GM18502 (cell line): ENCODE measurements around the gene SSX7.
"Not testable (repeated sequence)": the region's sequence is repeated elsewhere in the genome, so short reads cannot be mapped to it uniquely, and the experiment has no call there.

Source experiments
- ATAC-seq: cut with Tn5 transposase; IDR thresholded peaks from one replicate; pipeline ENCODE4 v1.9.1; 2021; ENCODE audit warnings: mild to moderate bottlenecking; ENCODE audit not compliant: unreplicated experiment, poor library complexity

The SSX7 gene, protein sequence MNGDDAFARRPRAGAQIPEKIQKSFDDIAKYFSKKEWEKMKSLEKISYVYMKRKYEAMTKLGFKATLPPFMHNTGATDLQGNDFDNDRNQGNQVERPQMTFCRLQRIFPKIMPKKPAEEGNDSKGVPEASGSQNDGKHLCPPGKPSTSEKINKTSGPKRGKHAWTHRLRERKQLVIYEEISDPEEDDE

DNA sequence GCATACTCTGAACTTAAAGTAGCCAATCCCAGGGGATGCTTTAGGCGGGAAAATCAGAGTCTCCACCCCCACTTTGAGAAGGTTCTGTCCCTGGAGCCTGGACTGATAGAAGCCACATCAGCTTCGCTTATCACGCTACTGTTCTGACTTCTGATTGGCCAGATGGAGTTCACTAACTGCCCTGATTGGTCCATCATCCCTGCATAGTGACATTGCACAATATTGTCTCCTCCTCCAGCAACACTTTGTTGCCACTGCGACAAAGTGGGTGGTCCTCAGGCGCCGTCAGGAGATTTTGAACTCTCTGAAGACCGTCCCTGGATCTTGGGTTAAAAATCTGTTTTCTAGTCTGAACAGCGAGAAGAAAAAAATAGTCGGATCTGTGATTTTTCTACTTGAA is at the start of gene SSX7:
Gene SSX7, minus strand, starts transcription at position 101 of the 400 bp plus-strand sequence. CDS start 1,428 bp downstream, outside the sequence.
- not testable (repeated sequence) for ATAC-seq

DNA sequence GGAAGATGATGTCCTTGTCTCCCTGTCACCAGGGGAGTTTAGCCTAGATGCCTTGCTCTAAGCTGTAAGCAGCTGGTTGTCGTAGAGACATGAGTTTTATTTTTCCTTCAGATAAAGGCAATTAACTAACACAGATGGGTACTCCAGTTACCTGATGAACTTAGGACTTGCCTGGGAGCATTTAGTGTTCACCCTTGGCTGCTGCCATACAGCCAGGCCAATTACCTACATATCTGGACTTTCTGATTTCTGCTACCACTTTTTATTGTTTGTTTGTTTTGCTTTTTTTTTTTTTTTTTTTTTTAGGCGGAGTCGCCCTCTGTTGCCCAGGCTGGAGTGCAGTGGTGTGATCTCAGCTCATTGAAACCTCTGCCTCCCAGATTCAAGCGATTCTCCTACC is 37.3 kb upstream of the SSX7 start:
- not testable (repeated sequence) for ATAC-seq

DNA sequence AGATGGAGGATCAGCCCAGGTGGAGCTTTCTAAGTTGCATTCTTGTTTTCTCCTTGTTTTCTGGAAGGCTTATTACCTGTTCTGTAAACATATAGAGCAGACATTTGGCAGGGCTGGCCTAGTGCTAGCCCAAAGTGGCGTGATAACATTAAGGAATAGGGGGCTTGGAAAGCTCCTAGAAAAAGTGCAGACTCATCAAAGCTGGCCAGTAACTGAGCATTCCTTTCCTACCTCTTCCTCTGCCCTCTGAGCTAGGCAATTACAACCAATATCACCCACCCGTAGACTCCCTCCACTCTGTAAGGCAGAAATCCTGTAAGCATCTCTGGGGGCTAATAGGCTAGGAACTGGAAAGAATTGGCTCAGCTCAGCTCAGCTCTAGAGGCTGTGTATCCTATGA is 7.5 kb upstream of the SSX7 start:
- ATAC-seq: not testable (repeated sequence)

DNA sequence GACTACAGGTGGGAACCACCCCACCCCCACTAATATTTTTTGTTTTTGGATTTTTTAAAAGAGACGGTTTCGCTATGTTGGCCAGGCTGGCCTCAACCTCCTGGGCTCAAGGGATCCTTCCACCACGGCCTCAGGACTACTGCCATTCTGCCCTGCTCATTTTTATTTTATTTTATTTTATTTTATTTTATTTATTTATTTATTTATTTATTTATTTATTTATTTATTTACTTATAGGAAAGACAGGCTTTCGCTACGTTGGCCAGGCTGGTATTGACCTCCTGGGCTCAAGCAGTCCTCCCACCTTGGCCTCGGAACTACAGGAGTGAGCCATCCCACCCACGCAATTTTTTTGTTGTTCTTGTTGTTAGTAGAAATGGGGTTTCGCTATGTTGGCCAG is 775 bp upstream of the SSX7 start:
- not testable (repeated sequence) for ATAC-seq

DNA sequence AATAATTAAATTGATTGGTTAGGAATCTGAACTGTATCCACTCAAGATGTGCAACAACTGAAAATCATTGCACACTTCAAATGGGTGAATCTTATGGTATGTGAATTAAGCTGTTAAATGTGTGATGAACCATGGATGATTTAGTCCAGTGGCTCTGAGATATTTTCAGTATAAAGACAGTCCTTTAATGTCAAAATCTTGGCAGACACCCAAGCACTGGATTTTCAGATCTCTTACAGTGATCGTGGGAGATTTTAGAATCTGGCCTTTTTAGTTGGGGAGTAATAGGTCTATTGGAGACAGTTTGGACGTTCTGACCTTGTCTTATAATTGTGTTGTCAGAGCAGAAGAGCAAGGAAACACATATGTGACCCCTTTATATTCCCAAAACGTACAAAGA is 4.0 kb downstream of the SSX7 start:
- not testable (repeated sequence) for ATAC-seq

DNA sequence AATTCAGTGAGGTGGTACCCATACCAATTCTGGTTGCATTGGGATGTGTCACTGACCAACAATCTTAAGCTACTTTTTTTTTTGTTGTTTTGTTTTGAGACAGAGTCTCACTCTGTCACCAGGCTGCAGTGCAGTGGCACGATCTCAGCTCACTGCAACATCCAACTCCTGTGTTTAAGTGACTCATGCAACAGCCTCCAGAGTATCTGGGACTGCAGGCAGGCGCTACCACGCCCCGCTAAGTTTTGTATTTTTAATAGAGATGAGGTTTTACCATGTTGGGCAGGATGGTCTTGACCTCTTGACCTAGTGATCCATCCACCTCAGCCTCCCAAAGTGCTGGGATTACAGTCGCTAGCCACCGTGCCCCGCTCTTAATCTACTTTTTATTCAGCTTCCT is 5.7 kb downstream of the SSX7 start:
- ATAC-seq: not testable (repeated sequence)

DNA sequence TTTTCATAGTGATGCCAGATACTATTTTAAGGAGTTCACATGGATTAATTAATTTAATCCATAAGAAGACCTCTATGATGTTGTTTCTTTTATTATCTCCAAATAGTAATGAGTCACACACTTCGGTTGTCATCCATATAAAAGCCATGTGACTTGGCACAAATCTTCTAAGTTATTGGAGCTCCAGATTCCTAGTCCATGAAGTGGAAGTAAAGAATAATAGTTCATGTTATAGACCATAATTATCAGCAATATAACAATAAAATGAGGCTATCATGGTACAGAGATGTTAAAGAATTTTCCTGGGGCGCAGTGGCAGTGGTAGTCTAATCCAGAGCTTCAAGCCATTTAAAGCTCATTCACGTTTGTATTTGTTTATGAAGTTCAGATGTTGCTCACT is 26.2 kb downstream of the SSX7 start:
- not testable (repeated sequence) for ATAC-seq

DNA sequence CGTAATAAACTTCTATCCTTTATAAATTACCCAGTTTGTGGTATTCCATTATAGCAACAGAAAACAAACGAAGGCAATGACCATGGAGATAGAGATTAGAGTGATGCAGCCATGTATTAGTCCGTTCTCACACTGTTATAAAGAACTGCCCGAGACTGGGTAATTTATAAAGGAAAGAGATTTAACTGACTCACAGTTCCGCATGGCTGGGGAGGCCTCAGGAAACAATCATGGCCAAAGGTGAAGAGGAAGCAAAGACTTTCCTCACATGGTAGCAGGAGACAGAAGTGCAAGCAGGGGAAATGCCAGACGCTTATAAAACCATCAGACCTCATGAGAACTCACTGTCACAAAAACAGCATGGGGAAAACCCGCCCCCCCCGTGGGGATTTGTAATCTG is 34.0 kb downstream of the SSX7 start:
- ATAC-seq: not testable (repeated sequence)

DNA sequence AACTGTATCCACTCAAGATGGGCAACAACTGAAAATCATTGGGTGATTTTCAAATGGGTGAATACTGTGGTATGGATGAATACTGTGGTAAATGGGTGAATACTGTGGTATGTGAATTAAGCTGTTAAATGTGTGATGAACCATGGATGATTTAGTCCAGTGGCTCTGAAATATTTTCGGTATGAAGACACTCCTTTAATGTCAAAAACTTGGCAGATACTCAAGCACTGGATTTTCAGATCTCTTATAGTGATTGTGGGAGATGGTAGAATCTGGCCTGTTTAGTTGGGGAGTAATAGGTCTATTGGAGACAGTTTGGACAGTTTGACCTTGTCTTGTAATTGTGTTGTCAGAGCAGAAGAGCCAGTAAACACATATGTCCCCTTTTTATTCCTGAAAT is 45.7 kb downstream of the SSX7 start:
- ATAC-seq: no peak

DNA sequence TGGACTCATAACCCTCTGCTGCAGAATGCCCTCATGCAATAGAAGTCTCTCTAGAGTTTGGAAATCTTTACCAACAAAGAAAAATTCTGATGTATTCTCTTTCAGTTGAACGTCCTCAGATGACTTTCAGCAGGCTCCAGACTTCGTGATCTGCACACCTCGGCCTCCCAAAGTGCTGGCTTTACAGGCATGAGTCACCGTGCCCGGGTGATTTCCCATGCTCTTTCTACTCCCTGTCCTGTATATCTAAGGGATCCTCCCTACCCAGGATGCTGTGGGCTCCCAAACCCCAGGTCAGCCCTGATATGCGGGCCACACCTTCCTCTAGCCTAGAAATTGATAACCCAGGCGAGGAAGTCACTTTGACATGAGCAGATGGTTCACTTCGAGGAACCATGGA is 51.5 kb downstream of the SSX7 start:
- not testable (repeated sequence) for ATAC-seq

DNA sequence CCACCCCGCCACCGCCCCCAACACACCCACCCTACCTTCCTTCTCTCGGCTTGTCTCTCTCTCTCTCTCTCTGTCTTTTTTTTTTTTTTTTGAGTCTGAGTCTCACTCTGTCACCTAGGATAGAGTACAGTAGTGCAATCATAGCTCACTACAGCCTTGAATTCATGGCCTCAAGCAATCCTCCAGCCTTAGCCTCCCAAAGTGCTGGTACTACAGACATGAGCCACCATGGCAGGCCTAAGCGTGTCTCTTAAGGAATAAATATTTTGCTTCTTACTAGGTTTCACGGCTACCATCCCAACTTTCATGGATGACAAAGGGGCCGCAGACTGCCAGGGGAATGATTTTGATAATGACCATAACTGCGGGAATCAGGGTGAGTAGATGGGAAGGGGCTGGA is 55.8 kb downstream of the SSX7 start:
- no peak for ATAC-seq

DNA sequence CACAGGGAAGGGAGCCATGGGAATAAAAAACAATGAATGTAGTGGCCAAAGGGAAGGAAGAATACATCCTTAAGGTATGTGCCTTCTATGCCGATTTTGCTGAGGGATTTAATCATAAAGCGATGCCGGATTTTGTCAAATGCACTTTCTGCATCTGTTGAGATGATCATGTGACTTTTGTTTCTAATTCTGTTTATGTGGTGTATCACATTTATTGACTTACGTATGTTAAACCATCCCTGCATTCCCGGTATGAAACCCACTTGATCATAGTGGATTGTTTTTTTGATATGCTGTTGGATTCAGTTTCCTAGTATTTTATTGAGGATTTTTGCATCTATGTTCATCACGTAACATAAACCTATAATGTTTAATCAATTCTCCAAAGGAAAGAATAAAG is 60.0 kb downstream of the SSX7 start:
- ATAC-seq: no peak
